GM12892 (cell line): ENCODE results near the gene SAP25.

Experiments used
- POLR2A ChIP-seq: IDR thresholded peaks from 2 replicates; pipeline ENCODE4 v1.6.1; 2011; ENCODE audit warnings: low read depth, low read length, control low read depth
- POLR2AphosphoS5 ChIP-seq: IDR thresholded peaks from 2 replicates; pipeline ENCODE4 v1.6.1; 2011; ENCODE audit warnings: low read depth, low read length, control low read depth

DNA sequence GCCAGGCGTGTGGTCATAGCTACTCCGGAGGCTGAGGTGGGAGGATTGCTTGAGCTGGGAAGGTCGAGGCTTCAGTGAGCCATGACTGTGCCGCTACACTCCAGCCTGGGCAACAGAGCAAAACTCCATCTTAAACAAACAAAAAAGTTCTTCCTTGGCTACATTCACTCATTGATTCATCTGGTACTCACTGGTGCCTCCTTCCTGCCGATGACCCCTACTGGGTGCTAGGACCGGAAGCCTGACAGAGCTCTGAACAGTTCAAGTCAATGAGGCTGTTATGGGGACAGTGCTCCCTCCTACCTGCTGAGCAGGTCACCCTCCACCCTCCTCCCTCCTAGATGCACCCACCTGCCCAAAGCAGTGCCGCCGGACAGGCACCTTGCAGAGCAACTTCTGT is 33.4 kb upstream of the SAP25 start:
- TF ChIP-seq POLR2A (no peak), POLR2AphosphoS5 (no peak)
